Measurements from ENCODE around the gene B3GNT5. TPM values are rescaled to one million over a fixed set of nuclear protein-coding genes. Genes with fewer than 3 reads are reported as not detected.

Gene B3GNT5
- total RNA-seq, 2 experiments from 2014 or later: 0.67 to 0.71 TPM

DNA sequence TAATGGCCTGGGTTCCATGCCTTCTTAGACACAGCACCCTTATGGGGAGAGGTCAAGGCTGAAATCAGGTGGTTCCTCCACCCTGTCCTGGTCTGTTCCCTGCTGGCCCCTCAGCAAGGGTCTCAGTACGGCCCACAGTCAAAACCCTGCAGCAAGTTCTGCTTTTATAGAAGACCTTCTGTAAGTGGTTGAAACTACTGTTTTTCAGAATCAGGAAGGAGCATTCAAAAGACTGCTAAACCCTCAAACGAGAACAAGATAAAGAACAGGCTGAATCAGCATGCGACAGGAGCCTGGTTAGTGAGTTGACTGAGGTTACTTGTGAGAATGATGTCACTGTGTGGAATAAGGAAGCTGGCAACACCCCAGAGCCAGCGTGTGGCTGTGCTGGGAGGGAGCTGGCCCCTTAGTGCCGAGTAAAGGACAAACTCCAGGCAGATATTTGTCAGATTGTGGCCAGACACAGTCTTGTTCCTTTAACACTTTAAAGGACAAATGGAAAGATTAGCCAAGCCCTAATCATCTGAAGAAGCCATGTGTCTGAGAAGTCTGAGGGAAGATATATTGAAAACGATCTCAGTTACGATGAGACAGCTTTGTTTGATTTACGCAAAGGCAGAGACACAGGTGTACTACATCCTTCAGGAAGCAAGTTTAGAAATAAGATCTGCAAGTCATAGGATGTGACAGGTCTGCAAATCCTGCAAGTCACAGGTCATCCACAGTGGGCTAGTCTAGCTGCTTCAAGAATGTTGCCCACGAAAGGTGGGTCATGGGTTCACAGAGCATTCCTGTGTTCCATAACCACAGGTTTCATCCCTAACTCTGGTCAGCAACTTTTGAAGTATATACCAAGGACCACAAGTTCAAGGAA is 54.0 kb downstream of the B3GNT5 start:
- peak; percentile 38 for DNase-seq
- CTCF ChIA-PET: interaction anchor here (1.3 to 1.4 kb wide), 2 partner anchors 8 to 10 kb away, joined by 3 read pairs; no protein-coding TSS in a partner anchor
- POLR2A ChIA-PET: no interaction called here

DNA sequence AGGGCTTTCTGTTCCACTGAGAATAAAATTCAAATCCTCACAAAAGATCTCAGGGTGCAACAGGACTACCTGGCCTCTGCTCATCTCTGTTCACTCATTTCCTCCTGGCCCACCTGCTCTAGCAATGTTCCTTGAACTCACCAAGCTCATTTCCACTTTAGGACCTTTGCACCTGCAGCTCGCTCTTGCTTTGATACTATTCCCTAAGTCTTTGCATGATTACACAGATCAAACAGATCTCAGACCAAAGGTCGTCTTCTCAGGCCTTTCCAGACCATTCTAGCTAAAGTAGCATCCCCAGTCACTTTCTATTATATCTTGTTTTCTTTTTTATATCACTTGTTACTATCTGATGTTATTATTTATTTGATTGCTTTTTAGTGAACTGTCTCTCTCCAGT is 54.7 kb downstream of the B3GNT5 start:
- no peak overlapping the region for H3K27ac Mint-ChIP-seq
- no peaks in the 10 kb centered on the region for H3K27me3 Mint-ChIP-seq
- no peak for DNase-seq
- H3K4me1 Mint-ChIP-seq: peaks cover 19% of the 10 kb centered on the region
- POLR2A ChIA-PET: no interaction called here
- H3K36me3 Mint-ChIP-seq (ENCODE audit: low read depth): no peaks in the 10 kb centered on the region
- no peak overlapping the region for H3K4me3 Mint-ChIP-seq
- CTCF ChIA-PET: interaction anchor here (1.4 kb wide), 1 partner anchor 9 kb away, joined by 3 read pairs; no protein-coding TSS in a partner anchor
- no peaks in the 10 kb centered on the region for H3K9me3 Mint-ChIP-seq

More for the DNA sequence above, 54.0 kb downstream of the B3GNT5 start:
- Mint-ChIP-seq H3K4me3 (no peak overlapping the region), H3K4me1 (peaks cover 25% of the 10 kb centered on the region), H3K27ac (peak overlapping the region; percentile 2), H3K9me3 (no peaks in the 10 kb centered on the region), H3K27me3 (no peaks in the 10 kb centered on the region), H3K36me3 (ENCODE audit: low read depth) (no peaks in the 10 kb centered on the region)

DNA sequence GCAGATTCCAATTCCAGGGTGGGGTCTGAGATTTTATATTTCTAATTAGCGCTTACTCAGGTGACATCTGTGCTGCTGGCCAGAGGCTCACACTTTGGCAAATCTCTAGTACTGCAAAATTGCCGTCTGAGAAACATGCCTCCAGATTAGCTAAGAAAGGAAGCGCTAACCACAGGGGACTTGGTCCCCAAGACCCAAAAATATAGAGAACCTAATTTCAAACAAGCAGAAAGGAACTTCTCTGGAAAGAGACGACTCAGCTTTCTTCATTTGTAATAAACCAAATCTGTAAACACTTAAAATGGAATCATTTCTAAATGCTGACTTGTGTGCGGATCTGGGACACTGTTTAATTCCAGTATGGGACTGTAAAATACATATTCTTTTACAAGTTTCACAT is 55.7 kb downstream of the B3GNT5 start:
- Mint-ChIP-seq H3K36me3 (ENCODE audit: low read depth) (peaks cover 3% of the 10 kb centered on the region), H3K4me3 (no peak overlapping the region), H3K27ac (no peak overlapping the region), H3K4me1 (peaks cover 17% of the 10 kb centered on the region), H3K27me3 (no peaks in the 10 kb centered on the region), H3K9me3 (no peaks in the 10 kb centered on the region)
- no peak for DNase-seq
- ChIA-PET POLR2A (no interaction called here), CTCF (no interaction called here)

- no peak overlapping the region for H3K27ac Mint-ChIP-seq
- POLR2A ChIA-PET: no interaction called here
- no peak for DNase-seq
- H3K4me3 Mint-ChIP-seq: no peak overlapping the region
- no peaks in the 10 kb centered on the region for H3K9me3 Mint-ChIP-seq
- peaks cover 17% of the 10 kb centered on the region for H3K4me1 Mint-ChIP-seq
- H3K27me3 Mint-ChIP-seq: no peaks in the 10 kb centered on the region
- CTCF ChIA-PET: interaction anchor here (1.4 kb wide), 1 partner anchor 27 kb away, joined by 3 read pairs; no protein-coding TSS in a partner anchor
- peaks cover 3% of the 10 kb centered on the region for H3K36me3 Mint-ChIP-seq (ENCODE audit: low read depth)
Measured at GRCh38 chr3:183309276-183309675, 56.2 kb downstream of the B3GNT5 start.

DNA sequence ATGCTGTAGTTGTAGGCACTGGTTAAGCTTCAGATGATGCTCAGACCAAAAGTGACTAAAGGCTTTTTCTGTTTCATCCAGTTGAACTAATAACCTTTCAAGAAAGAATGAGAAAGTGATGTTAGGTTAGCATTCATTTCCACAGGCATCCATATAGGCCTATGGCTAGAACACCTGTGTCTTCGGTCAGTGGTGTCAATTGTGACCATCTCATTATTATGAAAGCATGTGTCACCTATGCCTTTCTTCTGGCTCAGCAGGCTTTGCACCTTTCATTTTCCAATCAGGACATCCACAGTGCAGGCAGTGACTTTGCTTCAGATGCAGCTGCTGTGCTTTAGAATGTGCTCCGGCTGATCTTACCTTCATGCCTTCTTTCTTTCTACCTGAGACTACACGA is 57.9 kb downstream of the B3GNT5 start:
- Mint-ChIP-seq H3K27me3 (no peaks in the 10 kb centered on the region), H3K27ac (no peak overlapping the region), H3K4me1 (peaks cover 17% of the 10 kb centered on the region), H3K4me3 (no peak overlapping the region), H3K9me3 (no peaks in the 10 kb centered on the region), H3K36me3 (ENCODE audit: low read depth) (peaks cover 4% of the 10 kb centered on the region)
- ChIA-PET POLR2A (interaction anchor here (0.7 kb wide), 1 partner anchor 326 kb away, joined by 4 read pairs; no protein-coding TSS in a partner anchor), CTCF (interaction anchor here (0.5 to 2.2 kb wide), 5 partner anchors 9 to 1715 kb away, joined by 3 to 4 read pairs (median 3); no protein-coding TSS in a partner anchor)
- DNase-seq: no peak

DNA sequence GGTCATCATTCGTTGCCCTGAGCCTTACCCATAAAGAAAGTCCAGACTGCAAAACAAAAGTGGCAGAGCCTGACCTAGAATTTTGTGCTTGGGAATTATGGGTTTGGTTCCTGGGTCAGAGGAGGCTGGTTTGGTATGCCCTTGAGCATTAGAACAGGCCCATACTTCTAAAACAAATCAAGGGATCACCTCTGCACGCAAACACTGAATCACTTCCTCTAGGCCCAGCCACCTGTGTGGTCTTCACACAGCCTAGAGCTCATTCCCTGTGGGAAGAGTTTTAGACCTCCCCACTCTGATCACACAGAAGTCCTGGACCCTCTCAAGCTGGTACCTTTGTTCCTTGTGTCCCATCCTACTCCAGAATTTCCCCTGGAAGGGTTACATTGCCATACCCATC is 59.4 kb downstream of the B3GNT5 start:
- Mint-ChIP-seq H3K9me3 (no peaks in the 10 kb centered on the region), H3K27ac (no peak overlapping the region), H3K4me1 (peaks cover 5% of the 10 kb centered on the region), H3K36me3 (ENCODE audit: low read depth) (peaks cover 5% of the 10 kb centered on the region), H3K4me3 (no peak overlapping the region), H3K27me3 (no peaks in the 10 kb centered on the region)
- ChIA-PET CTCF (no interaction called here), POLR2A (no interaction called here)
- no peak for DNase-seq

GRCh38 chr3:183313351-183313750 is 60.3 kb downstream of the B3GNT5 start:
- Mint-ChIP-seq H3K4me3 (no peak overlapping the region), H3K4me1 (peaks cover 9% of the 10 kb centered on the region), H3K36me3 (ENCODE audit: low read depth) (peaks cover 5% of the 10 kb centered on the region), H3K9me3 (no peaks in the 10 kb centered on the region), H3K27me3 (no peaks in the 10 kb centered on the region), H3K27ac (no peak overlapping the region)
- ChIA-PET POLR2A (no interaction called here), CTCF (interaction anchor here (0.6 kb wide), 1 partner anchor 96 kb away, joined by 3 read pairs; no protein-coding TSS in a partner anchor)
- DNase-seq: no peak

DNA sequence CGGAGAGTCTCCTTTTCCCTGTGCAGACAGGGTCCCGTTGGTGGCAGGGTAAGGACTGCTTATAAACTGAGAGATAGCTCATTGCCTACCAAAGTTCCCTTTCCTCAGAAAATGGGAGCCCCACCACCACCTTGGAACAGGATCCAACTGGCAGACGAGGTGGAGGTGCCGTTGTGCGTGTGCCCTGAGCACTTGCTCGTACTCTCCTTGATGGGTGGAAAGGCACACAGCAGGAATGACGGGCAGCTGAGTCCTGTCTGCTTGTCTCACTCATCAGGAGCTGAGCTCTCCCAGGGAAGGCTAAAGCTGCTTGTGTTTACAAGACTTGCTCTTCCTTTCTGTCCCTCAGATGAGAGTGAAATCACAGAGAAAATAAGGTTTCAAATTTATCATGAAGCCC is 60.7 kb downstream of the B3GNT5 start:
- Mint-ChIP-seq H3K27ac (no peak overlapping the region), H3K27me3 (no peaks in the 10 kb centered on the region), H3K4me1 (peaks cover 12% of the 10 kb centered on the region), H3K4me3 (no peak overlapping the region), H3K9me3 (no peaks in the 10 kb centered on the region), H3K36me3 (ENCODE audit: low read depth) (peaks cover 5% of the 10 kb centered on the region)
- DNase-seq: no peak
- ChIA-PET POLR2A (no interaction called here), CTCF (interaction anchor here (0.6 kb wide), 1 partner anchor 546 kb away, joined by 5 read pairs; no protein-coding TSS in a partner anchor)

DNA sequence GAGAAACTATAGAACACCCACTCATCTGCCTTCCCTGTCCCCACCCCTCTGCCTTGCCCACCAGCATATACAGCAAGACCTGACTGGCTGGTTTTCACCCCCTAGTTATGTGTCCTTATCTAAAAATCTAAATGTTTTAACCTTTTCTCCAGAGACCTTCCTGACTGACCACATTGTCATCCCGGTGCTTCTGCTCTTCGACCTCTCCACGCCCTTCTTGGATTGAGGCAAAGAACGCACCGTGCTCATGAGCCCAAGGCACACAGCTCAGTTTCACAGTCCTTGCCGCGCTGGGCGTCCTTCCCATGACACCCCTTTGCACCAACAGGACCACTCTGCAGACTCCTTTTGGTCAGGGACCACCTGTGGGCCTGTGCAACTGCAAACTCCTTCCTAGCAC is 62.7 kb downstream of the B3GNT5 start:
- Mint-ChIP-seq H3K4me1 (peaks cover 28% of the 10 kb centered on the region), H3K27ac (peak overlapping the region; percentile 20), H3K36me3 (ENCODE audit: low read depth) (peaks cover 5% of the 10 kb centered on the region), H3K27me3 (no peaks in the 10 kb centered on the region), H3K4me3 (no peak overlapping the region), H3K9me3 (no peaks in the 10 kb centered on the region)
- CTCF ChIA-PET: no interaction called here
- DNase-seq: no peak
- POLR2A ChIA-PET: no interaction called here

DNA sequence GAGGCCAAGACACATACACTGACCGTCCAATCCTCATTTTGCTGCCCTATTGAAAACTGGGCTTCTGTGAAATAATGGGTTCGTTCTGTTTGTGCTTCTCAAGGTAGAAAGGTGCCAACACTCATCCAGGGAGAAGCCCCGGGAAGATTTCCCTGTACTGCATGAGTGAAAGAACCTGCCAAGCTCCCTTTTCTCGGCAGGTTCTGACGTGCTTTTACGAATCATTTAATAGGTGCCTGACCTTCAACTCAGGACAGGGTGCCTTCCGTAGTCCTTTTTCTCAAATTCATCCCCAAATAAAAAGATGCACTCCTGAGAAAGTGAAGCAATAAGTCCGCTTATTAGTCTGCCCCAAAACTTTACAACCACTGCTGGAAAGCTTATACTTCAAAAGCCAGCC is 64.2 kb downstream of the B3GNT5 start:
- CTCF ChIA-PET: interaction anchor here (0.6 to 1.0 kb wide), 2 partner anchors 33 to 36 kb away, joined by 4 to 5 read pairs; no protein-coding TSS in a partner anchor
- H3K4me1 Mint-ChIP-seq: peaks cover 29% of the 10 kb centered on the region
- H3K4me3 Mint-ChIP-seq: no peak overlapping the region
- POLR2A ChIA-PET: no interaction called here
- no peaks in the 10 kb centered on the region for H3K27me3 Mint-ChIP-seq
- H3K27ac Mint-ChIP-seq: no peak overlapping the region
- no peak for DNase-seq
- no peaks in the 10 kb centered on the region for H3K9me3 Mint-ChIP-seq
- peaks cover 5% of the 10 kb centered on the region for H3K36me3 Mint-ChIP-seq (ENCODE audit: low read depth)

DNA sequence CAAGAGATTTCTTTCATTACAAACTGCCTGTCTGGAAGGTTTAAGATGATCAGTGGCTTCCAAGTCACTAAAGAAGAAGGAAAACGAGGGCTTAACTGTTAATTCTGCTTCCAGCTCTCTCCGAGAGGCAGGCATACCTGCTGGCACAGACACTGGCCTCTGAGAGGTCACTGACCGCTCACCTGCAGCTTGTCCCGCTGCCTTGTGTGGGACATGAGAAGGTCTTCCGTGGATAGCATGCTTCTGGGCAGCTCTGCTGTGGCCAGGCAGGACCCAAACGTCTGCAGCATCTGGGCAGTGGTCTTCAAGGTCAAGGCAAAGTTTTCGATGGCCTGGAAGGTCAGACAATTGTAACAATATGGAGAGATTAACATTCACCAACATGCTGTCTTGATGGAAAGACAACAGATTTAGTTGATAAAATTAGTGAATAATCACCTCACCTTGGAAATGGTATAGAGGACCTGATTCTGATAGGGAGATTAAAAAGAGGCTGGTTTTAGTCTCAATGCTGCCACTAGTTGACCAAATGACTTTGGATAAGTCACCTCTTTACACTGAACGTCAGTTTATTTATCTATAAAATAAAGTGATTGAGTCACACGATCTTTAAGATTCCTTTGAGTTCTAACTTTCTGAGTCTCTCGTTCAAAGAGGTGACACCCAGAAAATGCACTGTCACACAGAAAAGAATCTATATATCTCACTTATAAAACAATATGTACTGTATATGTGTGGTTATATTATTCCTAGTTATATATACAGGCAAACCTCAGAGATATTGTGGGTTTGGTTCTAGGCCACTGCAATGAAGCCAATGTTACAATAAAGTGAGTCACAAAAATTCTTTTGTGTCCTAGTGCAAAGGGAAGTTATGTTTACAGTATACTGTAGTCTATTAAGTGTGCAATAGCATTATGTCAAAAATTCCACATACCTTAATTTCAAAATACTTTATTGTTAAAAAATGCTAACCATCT is 65.1 kb downstream of the B3GNT5 start:
- Mint-ChIP-seq H3K4me1 (peaks cover 29% of the 10 kb centered on the region), H3K4me3 (no peak overlapping the region), H3K36me3 (ENCODE audit: low read depth) (peaks cover 2% of the 10 kb centered on the region), H3K9me3 (no peaks in the 10 kb centered on the region), H3K27ac (no peak overlapping the region), H3K27me3 (no peaks in the 10 kb centered on the region)
- CTCF ChIA-PET: interaction anchor here (0.6 to 1.0 kb wide), 2 partner anchors 33 to 37 kb away, joined by 4 to 5 read pairs; no protein-coding TSS in a partner anchor
- POLR2A ChIA-PET: no interaction called here
- DNase-seq: no peak

DNA sequence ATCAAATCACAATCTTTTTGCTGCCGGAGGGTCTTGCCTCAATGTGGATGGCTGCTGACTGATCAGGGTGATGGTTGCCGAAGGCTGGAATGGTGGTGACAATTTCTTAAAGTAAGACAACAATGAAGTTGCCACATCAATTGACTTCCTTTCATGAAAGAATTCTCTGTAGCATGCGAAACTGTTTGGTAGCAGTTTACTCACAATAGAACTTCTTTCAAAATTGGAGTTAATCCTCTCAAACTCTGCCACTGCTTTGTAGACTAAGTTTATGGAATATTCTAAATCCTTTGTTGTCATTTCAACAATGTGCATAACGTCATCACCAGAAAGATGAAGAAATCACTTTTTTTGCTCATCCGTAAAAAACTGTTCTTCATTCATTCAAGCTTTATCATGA is 65.8 kb downstream of the B3GNT5 start:
- ChIA-PET POLR2A (no interaction called here), CTCF (interaction anchor here (0.9 kb wide), 1 partner anchor 13 kb away, joined by 3 read pairs; no protein-coding TSS in a partner anchor)
- peak overlapping the region; percentile 79 for H3K27ac Mint-ChIP-seq
- H3K36me3 Mint-ChIP-seq (ENCODE audit: low read depth): peaks cover 2% of the 10 kb centered on the region
- no peaks in the 10 kb centered on the region for H3K27me3 Mint-ChIP-seq
- peak; percentile 45 for DNase-seq
- H3K4me3 Mint-ChIP-seq: peak overlapping the region; percentile 49
- H3K9me3 Mint-ChIP-seq: no peaks in the 10 kb centered on the region
- H3K4me1 Mint-ChIP-seq: peaks cover 29% of the 10 kb centered on the region

All from activated CD4-positive, alpha-beta T cell treated with anti-CD3 and anti-CD28 coated beads, Interleukin-2, amount 10 ng/mL, durations not matched to agents 7 days and 5 days (primary cell).